ENCODE results near the gene ANAPC5.
"Not testable (repeated sequence)": the region's sequence is repeated elsewhere in the genome, so short reads cannot be mapped to it uniquely, and the experiment has no call there.

Gene ANAPC5

GRCh38 chr12:121379945-121380344 lies 27.7 kb upstream of the ANAPC5 start:
- ChIA-PET POLR2A (no interaction called here), CTCF (no interaction called here)
- no peak for DNase-seq (ENCODE audit: low read depth, low spot score)
- no peak overlapping the region for H3K4me3 ChIP-seq (ENCODE audit: low read depth, low read length)
- TF ChIP-seq CTCF (IDR thresholded peaks at IDR 0.05; ENCODE audit: insufficient read depth, low read length, missing control alignments): no peak

- ChIA-PET CTCF (no interaction called here), POLR2A (no interaction called here)
- no peak overlapping the region for H3K4me3 ChIP-seq (ENCODE audit: low read depth, low read length)
- no peak for DNase-seq (ENCODE audit: low read depth, low spot score)
- TF ChIP-seq CTCF (IDR thresholded peaks at IDR 0.05; ENCODE audit: insufficient read depth, low read length, missing control alignments): no peak
Observed at GRCh38 chr12:121378736-121379135, 26.5 kb upstream of the ANAPC5 start.

GRCh38 chr12:121376754-121377697 lies 24.8 kb upstream of the ANAPC5 start:
- TF ChIP-seq CTCF (IDR thresholded peaks at IDR 0.05; ENCODE audit: insufficient read depth, low read length, missing control alignments): no peak
- DNase-seq (ENCODE audit: low read depth, low spot score): no peak
- POLR2A ChIA-PET: interaction anchor here (0.8 kb wide), 1 partner anchor 24 kb away, joined by 3 read pairs; no protein-coding TSS in a partner anchor
- H3K4me3 ChIP-seq (ENCODE audit: low read depth, low read length): no peak overlapping the region
- CTCF ChIA-PET: interaction anchor here (1.1 to 1.3 kb wide), 2 partner anchors 42 to 66 kb away, joined by 3 to 4 read pairs; no protein-coding TSS in a partner anchor

GRCh38 chr12:121374945-121375584 lies 22.9 kb upstream of the ANAPC5 start:
- POLR2A ChIA-PET; DNase-seq (ENCODE audit: low read depth, low spot score); CTCF ChIA-PET; H3K4me3 ChIP-seq (ENCODE audit: low read depth, low read length): not testable (repeated sequence)

GRCh38 chr12:121374336-121374735 lies 22.1 kb upstream of the ANAPC5 start:
- POLR2A ChIA-PET; CTCF ChIA-PET; H3K4me3 ChIP-seq (ENCODE audit: low read depth, low read length); DNase-seq (ENCODE audit: low read depth, low spot score): not testable (repeated sequence)

GRCh38 chr12:121373755-121374154 lies 21.5 kb upstream of the ANAPC5 start:
- ChIA-PET CTCF (no interaction called here), POLR2A (no interaction called here)
- TF ChIP-seq CTCF (IDR thresholded peaks at IDR 0.05; ENCODE audit: insufficient read depth, low read length, missing control alignments): no peak
- no peak overlapping the region for H3K4me3 ChIP-seq (ENCODE audit: low read depth, low read length)
- DNase-seq (ENCODE audit: low read depth, low spot score): no peak

- ChIA-PET CTCF (interaction anchor here (1.4 to 1.8 kb wide), 2 partner anchors 37 to 71 kb away, joined by 3 to 4 read pairs; no protein-coding TSS in a partner anchor), POLR2A (no interaction called here)
- H3K4me3 ChIP-seq (ENCODE audit: low read depth, low read length): no peak overlapping the region
- TF ChIP-seq CTCF (IDR thresholded peaks at IDR 0.05; ENCODE audit: insufficient read depth, low read length, missing control alignments): no peak
- DNase-seq (ENCODE audit: low read depth, low spot score): no peak
Observed at GRCh38 chr12:121371404-121371803, 19.2 kb upstream of the ANAPC5 start.
